Gastrocnemius medialis (tissue), 4 donors: ENCODE measurements around the gene PRPF31. TPM values are rescaled to one million over a fixed set of nuclear protein-coding genes. Genes with fewer than 3 reads are reported as not detected.
A peak's percentile ranks its signal among the peaks of the same experiment; 100 is the strongest.

Experiments
- ATAC-seq, 2 donors: fragments of 150-250 bp; one replicate each; pipeline ENCODE4 v1.9.1; 2016
- DNase-seq, 2 donors: peaks; one replicate each; pipeline ENCODE4 v3.0.0-alpha.2; 2019
- H3K27ac ChIP-seq, 4 donors: fragments of 200-600 bp; sonication (generic); 1 replicate in 1 of 4; 2 replicates in 3 of 4; pipeline ENCODE4 v1.5.1; 2016 to 2018; ENCODE audit warnings: mild to moderate bottlenecking in 2 of 4, moderate library complexity in 1 of 4
- H3K27me3 ChIP-seq, 3 donors: fragments of 200-600 bp; sonication (generic) in 2 of 3; 1 replicate in 1 of 3; 2 replicates in 2 of 3; pipeline versions ENCODE4 v1.5.1 to v1.6.0; 2016 to 2019; ENCODE audit warnings: mild to moderate bottlenecking in 1 of 3, moderate library complexity in 1 of 3
- H3K36me3 ChIP-seq, 2 donors: fragments of 200-600 bp; sonication (generic) in 1 of 2; one replicate each; pipeline ENCODE4 v1.5.1; 2017 to 2018
- H3K4me1 ChIP-seq, 2 donors: fragments of 200-600 bp; sonication (generic) in 1 of 2; one replicate each; pipeline ENCODE4 v1.5.1; 2016 to 2017; ENCODE audit warnings: mild to moderate bottlenecking in 2 of 2
- H3K4me3 ChIP-seq, 4 donors: fragments of 200-600 bp; sonication (generic) in 3 of 4; 1 replicate in 1 of 4; 2 replicates in 3 of 4; pipeline ENCODE4 v1.5.1; 2016 to 2019; ENCODE audit warnings: mild to moderate bottlenecking in 2 of 4
- H3K9me3 ChIP-seq, 3 donors: fragments of 200-600 bp; sonication (generic) in 2 of 3; 1 replicate in 1 of 3; 2 replicates in 2 of 3; pipeline ENCODE4 v1.5.1; 2016 to 2019
- CTCF ChIP-seq, 5 experiments: fragments of 450-650 bp in 3 of 5; fragments of 200-600 bp in 2 of 5; sonication (generic) in 2 of 5; IDR thresholded peaks in 4 of 5; conservative IDR thresholded peaks in 1 of 5; 1 replicate in 4 of 5; 2 replicates in 1 of 5; pipeline ENCODE4 v1.5.1; 2016 to 2019; ENCODE audit warnings: antibody characterized with exemption in 5 of 5, mild to moderate bottlenecking in 3 of 5, moderate library complexity in 3 of 5
- POLR2A ChIP-seq, 2 donors: fragments of 450-650 bp; IDR thresholded peaks; one replicate each; pipeline ENCODE4 v1.6.1; 2017; ENCODE audit warnings: antibody characterized with exemption in 2 of 2, mild to moderate bottlenecking in 2 of 2, moderate library complexity in 2 of 2
- in situ Hi-C, 4 donors: fragments of 200-750 bp; cut with MboI; loops; one replicate each; pipeline versions ENCODE4 v1.15.0 to v1.8.0; 2017; ENCODE audit warnings: low sequenced_read_pairs in 4 of 4
- intact Hi-C: fragments of 100-400 bp; cut with DNase I; formaldehyde crosslinking; loops from one replicate; pipeline ENCODE4 v1.15.1; 2023; ENCODE audit warnings: low total_unique reads
- total RNA-seq, 4 donors: library from RNA; depleted of rRNA; stranded (reverse); fragments of >200 nt; gene quantifications; one replicate each; pipeline versions ENCODE4 v1.1.0 to v1.2.3, GENCODE V29; 2016

PRPF31 gene
- total RNA-seq, 4 donors from 2014 or later: 26.6 to 39.4 (median 37.2) TPM

GRCh38 chr19:54158812-54159351, 43.3 kb downstream of the PRPF31 start:
- in situ Hi-C loops (no loop called here), intact Hi-C loops (loop anchor here (1.0 to 2.0 kb wide), 4 partner anchors 19 to 56 kb away; partner anchors contain the start of genes CNOT3, MBOAT7 and NDUFA3)
- H3K27me3 ChIP-seq: peaks cover 0 to 3% (median 0%) of the 10 kb centered on the region in 3 donors
- H3K27ac ChIP-seq: peak overlapping the region; percentile 93 to 98 (median 96)
- H3K9me3 ChIP-seq: no peaks in the 10 kb centered on the region
- H3K4me1 ChIP-seq: peaks cover 23 to 36% of the 10 kb centered on the region in 2 donors
- peak overlapping the region; percentile 62 to 86 (median 80) for H3K4me3 ChIP-seq
- no peak for DNase-seq
- H3K36me3 ChIP-seq: peaks cover 0 to 43% of the 10 kb centered on the region in 2 donors
- TF ChIP-seq POLR2A (IDR thresholded peaks at IDR 0.05) (no peak), CTCF (IDR thresholded peaks at IDR 0.05 in 4 of 5, conservative IDR thresholded peaks at IDR 0.05 in 1 of 5) (no peak)
- ATAC-seq: no peak

DNA sequence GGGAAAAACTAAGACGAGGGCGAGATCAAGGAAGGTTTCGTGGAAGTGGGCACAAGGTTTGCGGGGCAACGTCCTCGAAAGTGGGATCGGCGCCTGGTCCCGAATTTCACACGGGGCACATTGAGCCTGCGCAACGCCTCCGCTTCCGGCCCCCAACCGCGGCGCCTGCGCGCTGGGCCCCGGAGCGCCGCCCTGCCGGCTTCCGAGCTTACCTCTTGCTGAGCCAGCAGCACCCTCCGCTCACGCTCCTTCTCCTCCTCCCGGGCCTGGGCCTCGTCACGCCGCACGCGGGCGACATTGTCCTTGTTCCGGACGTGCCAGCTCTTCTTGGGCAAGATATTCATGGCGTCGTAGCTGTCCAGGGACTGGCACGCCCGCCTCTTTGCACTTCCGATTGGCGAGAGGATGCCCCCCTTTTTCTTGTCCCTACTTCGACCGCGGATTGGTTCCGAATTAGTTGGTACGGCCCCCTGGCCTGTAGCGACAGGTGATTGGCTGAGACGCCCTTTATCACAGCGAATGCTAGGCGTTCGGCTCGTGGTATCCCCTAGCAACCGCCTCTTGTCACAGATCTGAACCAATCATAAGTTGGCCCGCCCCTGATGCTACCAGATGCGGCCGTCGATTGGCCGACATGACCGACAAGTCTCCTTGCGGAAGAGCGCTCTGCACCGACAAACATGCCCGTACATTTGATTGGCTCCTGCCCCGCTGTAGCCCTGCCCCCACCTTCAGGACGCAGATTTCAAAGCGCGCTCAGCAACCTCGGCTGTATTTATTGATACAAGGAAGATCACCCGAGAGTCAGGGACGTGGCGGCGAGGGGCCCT, 44.0 kb downstream of the PRPF31 start, which contains the start of gene LENG1:
Gene LENG1 (minus strand): TSS at position 370 of the 830 bp plus-strand sequence. CDS start 26 bp downstream, at position 344.
- TF ChIP-seq POLR2A (IDR thresholded peaks at IDR 0.05) (peak; percentile 68 to 80), CTCF (IDR thresholded peaks at IDR 0.05 in 4 of 5, conservative IDR thresholded peaks at IDR 0.05 in 1 of 5) (peak in 4 of 5 experiments; percentile 31 to 43 (median 37))
- in situ Hi-C loops: loop anchor here in 1 of 4 donors (5.0 kb wide), 1 partner anchor 73 kb away; no protein-coding TSS in a partner anchor
- H3K27ac ChIP-seq: peak within 1 kb of the TSS; percentile 93 to 98 (median 96)
- H3K27me3 ChIP-seq: peaks cover 3 to 8% (median 3%) of the 10 kb centered on the region in 3 donors
- H3K36me3 ChIP-seq: peaks cover 0 to 36% of the 10 kb centered on the region in 2 donors
- H3K4me3 ChIP-seq: peak within 1 kb of the TSS; percentile 78 to 87 (median 84)
- intact Hi-C loops: loop anchor here (1.0 to 10.0 kb wide), 5 partner anchors 22 to 305 kb away; partner anchors contain the start of genes CNOT3, LENG9, MBOAT7 and NDUFA3
- peaks cover 23 to 38% of the 10 kb centered on the region in 2 donors for H3K4me1 ChIP-seq
- H3K9me3 ChIP-seq: no peaks in the 10 kb centered on the region
- peak; percentile 100 for DNase-seq
- peak; percentile 96 to 98 for ATAC-seq

DNA sequence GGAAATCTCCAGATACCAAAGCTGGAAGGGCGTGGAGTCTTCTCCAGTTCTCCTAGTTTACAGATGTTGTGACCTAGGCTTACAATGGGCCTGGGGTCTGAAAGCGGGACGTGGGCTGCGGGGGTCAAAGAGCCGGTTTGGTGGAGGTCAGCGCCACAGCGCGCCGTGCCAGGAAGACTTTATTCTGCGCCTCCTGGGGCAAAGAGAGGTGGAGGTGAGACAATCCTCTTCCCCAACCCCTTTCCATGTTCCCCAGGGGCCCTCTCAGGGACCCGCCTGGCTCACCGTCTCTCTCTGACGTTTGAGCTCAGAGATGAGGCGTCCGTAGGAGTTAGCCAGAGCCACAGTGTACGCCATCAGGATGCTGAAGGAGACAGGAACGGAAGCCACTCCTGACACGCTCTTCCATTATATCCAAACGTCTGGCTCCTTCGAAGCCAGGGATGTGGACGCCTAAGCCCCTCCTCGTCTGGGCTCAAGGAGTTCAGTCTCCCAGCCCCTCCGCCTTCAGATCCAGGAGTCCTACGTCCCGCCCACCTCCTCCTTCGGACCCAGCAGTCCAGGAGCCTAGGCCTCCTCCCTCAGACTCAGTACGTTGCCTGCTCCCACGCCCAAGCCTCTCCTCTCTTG, 44.7 kb downstream of the PRPF31 start:
- in situ Hi-C loops (loop anchor here in 1 of 4 donors (5.0 kb wide), 1 partner anchor 72 kb away; no protein-coding TSS in a partner anchor), intact Hi-C loops (loop anchor here (5.0 to 10.0 kb wide), 2 partner anchors 42 to 305 kb away; partner anchors contain the start of genes LENG9 and RPS9)
- H3K4me3 ChIP-seq: peak overlapping the region; percentile 65 to 87 (median 78)
- TF ChIP-seq POLR2A (IDR thresholded peaks at IDR 0.05) (no peak), CTCF (IDR thresholded peaks at IDR 0.05 in 4 of 5, conservative IDR thresholded peaks at IDR 0.05 in 1 of 5) (no peak)
- H3K9me3 ChIP-seq: no peaks in the 10 kb centered on the region
- DNase-seq: no peak
- H3K4me1 ChIP-seq: peaks cover 23 to 39% of the 10 kb centered on the region in 2 donors
- ATAC-seq: no peak
- peak overlapping the region; percentile 87 to 93 (median 92) for H3K27ac ChIP-seq
- H3K27me3 ChIP-seq: peaks cover 8 to 10% (median 9%) of the 10 kb centered on the region in 3 donors
- peaks cover 0 to 29% of the 10 kb centered on the region in 2 donors for H3K36me3 ChIP-seq

GRCh38 chr19:54160854-54161253, 45.3 kb downstream of the PRPF31 start:
- in situ Hi-C loops (loop anchor here in 1 of 4 donors (5.0 kb wide), 1 partner anchor 71 kb away; no protein-coding TSS in a partner anchor), intact Hi-C loops (loop anchor here (5.0 to 10.0 kb wide), 2 partner anchors 41 to 304 kb away; partner anchors contain the start of genes LENG9 and RPS9)
- Histone ChIP-seq H3K27ac (peak overlapping the region in 1 of 4 donors; percentile 93), H3K9me3 (no peaks in the 10 kb centered on the region), H3K36me3 (peaks cover 0 to 23% of the 10 kb centered on the region in 2 donors), H3K27me3 (peaks cover 11 to 12% (median 12%) of the 10 kb centered on the region in 3 donors), H3K4me1 (peaks cover 23 to 39% of the 10 kb centered on the region in 2 donors), H3K4me3 (peak overlapping the region in 2 of 4 donors; percentile 86 to 87)
- DNase-seq: no peak
- TF ChIP-seq CTCF (IDR thresholded peaks at IDR 0.05 in 4 of 5, conservative IDR thresholded peaks at IDR 0.05 in 1 of 5) (no peak), POLR2A (IDR thresholded peaks at IDR 0.05) (no peak)
- ATAC-seq: no peak
